Transverse colon (tissue), 4 donors: ENCODE measurements around the gene FBXL17.

ENCODE experiments used
- CTCF ChIP-seq, 5 experiments: fragments of 200-600 bp in 3 of 5; fragments of 450-650 bp in 2 of 5; sonication (generic) in 3 of 5; IDR thresholded peaks; 1 replicate in 2 of 5; 2 replicates in 3 of 5; pipeline ENCODE4 v1.5.1; 2016 to 2017; ENCODE audit warnings: antibody characterized with exemption in 5 of 5, inconsistent platforms in 3 of 5, mild to moderate bottlenecking in 2 of 5, moderate library complexity in 1 of 5
- POLR2A ChIP-seq: fragments of 450-650 bp; IDR thresholded peaks from one replicate; pipeline ENCODE4 v1.6.1; 2016; ENCODE audit warnings: antibody characterized with exemption, mild to moderate bottlenecking, moderate library complexity
- POLR2AphosphoS5 ChIP-seq, 3 donors: sonication (generic); formaldehyde crosslinking; IDR thresholded peaks; one replicate each; pipeline ENCODE4 v1.6.1; 2016; ENCODE audit warnings: antibody characterized with exemption in 3 of 3

- no peak for TF ChIP-seq POLR2A
- no peak for TF ChIP-seq POLR2AphosphoS5 (IDR thresholded peaks at IDR 0.05)
- no peak for TF ChIP-seq CTCF (IDR thresholded peaks at IDR 0.05)
These were observed 466.6 kb downstream of the FBXL17 start for GRCh38 chr5:107915176-107915812.
